Left cardiac atrium (tissue), 4 donors: Measurements from ENCODE around the gene LTBP2. TPM values are rescaled to one million over a fixed set of nuclear protein-coding genes. Genes with fewer than 3 reads are reported as not detected.

ENCODE experiments used
- ATAC-seq, 2 donors: fragments of 200-7000 bp; cut with Tn5 transposase; one replicate each; pipeline ENCODE4 v1.9.1; 2020; ENCODE audit warnings: mild to moderate bottlenecking in 2 of 2, moderate library complexity in 2 of 2
- DNase-seq: peaks from one replicate; pipeline ENCODE4 v3.0.0-alpha.2; 2020
- intact Hi-C, 2 donors: fragments of 100-400 bp; cut with DNase I; formaldehyde crosslinking; loops; one replicate each; pipeline versions ENCODE4 v1.14.1 to v1.15.1; 2022 to 2023
- total RNA-seq, 2 donors: library from RNA; stranded (reverse); fragmentation: NEBNext Ultra II Directional; extraction: Animal tissue kit (Norgen Biotek cat#: 25700); gene quantifications; one replicate each; pipeline ENCODE4 v1.2.1, GENCODE V29; 2021
- donor health status: DM: no; HTN: yes; CAD: no.
- donor health status: DM: no; HTN: yes; CAD: no; lungs with severe emphysema.
- donor health status: DM: yes; HTN: yes; CAD: no.
- donor health status: Dilated cardiomyopathy.

Gene LTBP2
- total RNA-seq, 2 donors from 2014 or later, result 25.4 to 43.3 TPM

GRCh38 chr14:74641601-74642391 is 29.8 kb upstream of the LTBP2 start:
- DNase-seq (no peak), ATAC-seq (peak; percentile 60 to 65)
- intact Hi-C loops, result no loop called here

- ATAC-seq (peak in 1 of 2 donors; percentile 50), DNase-seq (no peak)
- intact Hi-C loops, result no loop called here
Measured at GRCh38 chr14:74638966-74639365, 26.9 kb upstream of the LTBP2 start.

- no peak for ATAC-seq
- intact Hi-C loops, result no loop called here
Measured at GRCh38 chr14:74638066-74638465, 26.0 kb upstream of the LTBP2 start.

GRCh38 chr14:74637178-74637550 is 25.1 kb upstream of the LTBP2 start:
- DNase-seq (no peak), ATAC-seq (no peak)
- intact Hi-C loops, result no loop called here

More at GRCh38 chr14:74638066-74638465, 26.0 kb upstream of the LTBP2 start:
- DNase-seq, result no peak

GRCh38 chr14:74636424-74637177 is 24.6 kb upstream of the LTBP2 start:
- DNase-seq, result no peak
- ATAC-seq, result no peak
- intact Hi-C loops, result no loop called here

GRCh38 chr14:74635847-74636246 is 23.8 kb upstream of the LTBP2 start:
- no peak for ATAC-seq
- intact Hi-C loops, result no loop called here
- DNase-seq, result no peak

- intact Hi-C loops, result no loop called here
- DNase-seq (no peak), ATAC-seq (peak in 1 of 2 donors; percentile 48)
Measured at GRCh38 chr14:74634964-74635363, 22.9 kb upstream of the LTBP2 start.

GRCh38 chr14:74634481-74634880 is 22.4 kb upstream of the LTBP2 start:
- ATAC-seq (no peak), DNase-seq (no peak)
- intact Hi-C loops, result no loop called here

- DNase-seq (no peak), ATAC-seq (peak; percentile 64 to 75)
- intact Hi-C loops, result no loop called here
Measured at GRCh38 chr14:74630881-74631690, 19.0 kb upstream of the LTBP2 start.

- ATAC-seq (no peak), DNase-seq (no peak)
- intact Hi-C loops, result no loop called here
Measured at GRCh38 chr14:74628418-74628817, 16.4 kb upstream of the LTBP2 start.

GRCh38 chr14:74627076-74627475 is 15.0 kb upstream of the LTBP2 start:
- ATAC-seq (no peak), DNase-seq (no peak)

GRCh38 chr14:74622257-74622656 is 10.2 kb upstream of the LTBP2 start:
- intact Hi-C loops, result no loop called here
- ATAC-seq, result no peak
- no peak for DNase-seq

More at GRCh38 chr14:74627076-74627475, 15.0 kb upstream of the LTBP2 start:
- intact Hi-C loops, result no loop called here

- ATAC-seq, result no peak
- no peak for DNase-seq
- intact Hi-C loops, result no loop called here
Measured at GRCh38 chr14:74621556-74621955, 9.5 kb upstream of the LTBP2 start.

- intact Hi-C loops, result no loop called here
- ATAC-seq (no peak), DNase-seq (no peak)
Measured at GRCh38 chr14:74620923-74621322, 8.9 kb upstream of the LTBP2 start.

GRCh38 chr14:74620497-74620921 is 8.5 kb upstream of the LTBP2 start:
- ATAC-seq, result peak in 1 of 2 donors; percentile 28
- DNase-seq, result no peak
- intact Hi-C loops, result no loop called here

- intact Hi-C loops, result loop anchor here (10.0 kb wide), 3 partner anchors 85 to 255 kb away; no protein-coding TSS in a partner anchor
- peak; percentile 79 to 89 for ATAC-seq
- DNase-seq, result peak; percentile 88
Measured at GRCh38 chr14:74619672-74620131, 7.7 kb upstream of the LTBP2 start.

- ATAC-seq (peak in 1 of 2 donors; percentile 16), DNase-seq (no peak)
- intact Hi-C loops, result loop anchor here (10.0 kb wide), 3 partner anchors 86 to 254 kb away; no protein-coding TSS in a partner anchor
Measured at GRCh38 chr14:74618078-74618952, 6.3 kb upstream of the LTBP2 start.

- intact Hi-C loops, result loop anchor here (10.0 kb wide), 3 partner anchors 88 to 252 kb away; no protein-coding TSS in a partner anchor
- DNase-seq (no peak), ATAC-seq (no peak)
Measured at GRCh38 chr14:74616996-74617700, 5.1 kb upstream of the LTBP2 start.
